HEK293T (cell line): ENCODE data around the gene OR2F1.
"Not testable (repeated sequence)": the region's sequence is repeated elsewhere in the genome, so short reads cannot be mapped to it uniquely, and the experiment has no call there.

Experiments
- ELF4 ChIP-seq: fragments of 450-650 bp; IDR thresholded peaks from 2 replicates; pipeline ENCODE4 v1.6.1; 2017; ENCODE audit warnings: antibody characterized with exemption
- FOXK2 ChIP-seq: fragments of 450-650 bp; IDR thresholded peaks from 2 replicates; pipeline ENCODE4 v1.6.1; 2016; ENCODE audit warnings: mild to moderate bottlenecking
- HDGF ChIP-seq: fragments of 450-650 bp; IDR thresholded peaks from 2 replicates; pipeline ENCODE4 v1.6.1; 2017; ENCODE audit warnings: antibody characterized with exemption, borderline replicate concordance
- TARDBP ChIP-seq: fragments of 450-650 bp; IDR thresholded peaks from 2 replicates; pipeline ENCODE4 v1.6.1; 2016

DNA sequence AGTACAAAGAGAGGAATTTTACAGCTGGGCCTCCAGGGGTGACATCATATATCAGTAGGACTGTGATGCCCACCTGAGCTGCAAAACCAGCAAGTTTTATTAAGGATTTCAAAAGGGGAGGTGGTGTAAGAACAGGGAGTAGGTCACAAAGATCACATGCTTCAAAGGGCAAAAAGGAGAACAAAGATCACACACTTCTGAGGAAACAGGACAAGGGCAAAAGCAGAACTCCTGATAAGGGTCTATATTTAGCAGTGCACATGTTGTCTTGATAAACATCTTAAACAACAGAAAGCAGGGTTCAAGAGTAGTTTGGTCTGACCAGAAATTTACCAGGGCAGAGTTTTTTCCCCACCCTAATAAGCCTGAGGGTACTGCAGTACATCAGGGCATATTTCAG is 55.4 kb downstream of the OR2F1 start:
- not testable (repeated sequence) for TF ChIP-seq TARDBP, HDGF, FOXK2, ELF4
